Measurements from ENCODE around the gene TEDC2. TPM values are rescaled to one million over a fixed set of nuclear protein-coding genes. Genes with fewer than 3 reads are reported as not detected.

TEDC2 gene
- total RNA-seq, 1 experiment from 2014 or later = 45.4 TPM

DNA sequence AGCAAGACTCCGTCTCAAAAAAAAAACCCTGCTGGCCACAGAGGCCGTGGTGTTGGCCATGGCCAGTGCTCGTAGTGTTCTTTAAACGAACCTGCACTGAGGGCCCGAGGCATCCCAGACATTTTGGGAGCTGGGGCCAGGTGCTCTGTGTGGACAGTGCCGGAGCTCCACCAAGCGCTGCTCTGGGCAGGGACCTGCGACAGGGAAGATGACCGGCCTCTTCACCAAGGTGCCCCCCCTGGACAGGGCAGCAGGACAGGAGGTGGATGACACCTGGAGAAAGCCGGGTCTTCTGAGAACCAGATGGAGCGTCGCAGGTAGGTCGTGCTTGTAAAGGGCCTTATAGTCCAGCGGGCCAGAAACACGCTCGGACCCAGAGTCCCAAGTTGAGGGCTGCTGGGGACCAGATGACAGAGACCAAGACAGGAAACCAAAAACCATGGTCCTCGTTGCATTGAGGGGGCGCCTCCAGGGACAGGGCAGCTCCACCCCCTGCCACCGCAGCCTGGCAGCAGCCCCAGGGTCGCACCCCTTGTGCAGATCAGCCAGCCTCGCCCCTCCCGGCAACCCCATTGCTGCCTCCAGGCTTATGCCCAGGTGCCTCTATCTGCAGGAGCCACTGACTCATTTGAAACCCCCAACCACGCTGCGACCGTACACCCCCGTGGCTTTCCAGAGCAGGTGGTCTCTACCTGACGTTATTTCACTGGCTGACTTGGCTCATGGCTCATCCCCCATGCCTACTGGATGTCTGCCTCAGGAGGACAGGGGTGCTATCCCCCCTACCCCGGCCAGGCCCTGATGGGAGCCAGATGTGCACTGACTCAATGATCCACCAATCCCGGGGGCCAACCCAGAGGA lies 7.0 kb downstream of the TEDC2 start:
- H2BK5ac ChIP-seq (ENCODE audit: insufficient read length, low read length) = no peak overlapping the region
- Mint-ChIP-seq H3K36me3 (ENCODE audit: insufficient read depth in 1 of 3, low read depth in 3 of 3) (peaks cover 4 to 21% (median 12%) of the 10 kb centered on the region in 3 experiments; a peak in 5 of 7 replicates), H3K4me1 (peaks cover 15 to 22% of the 10 kb centered on the region in 2 experiments), H3K4me3 (peak overlapping the region; percentile 30 to 63; a peak in 3 of 5 replicates), H3K27me3 (ENCODE audit: low read depth) (peaks cover 19% of the 10 kb centered on the region), H3K9me3 (no peaks in the 10 kb centered on the region), H3K27ac (0 out of 7 replicates have a peak overlapping the region, but pooled peaks of 1 of the 3 experiments have one; percentile 61)
- H3K18ac ChIP-seq (ENCODE audit: insufficient read length, low read depth, low read length) = no peak overlapping the region
- no peak overlapping the region for H3K23ac ChIP-seq (ENCODE audit: insufficient read length, low read depth, low read length)
- H2BK20ac ChIP-seq (ENCODE audit: low read depth, low read length, poor library complexity, severe bottlenecking) = no peak overlapping the region
- no peak overlapping the region for H3T11ph ChIP-seq (ENCODE audit: low read length)
- H2BK12ac ChIP-seq (ENCODE audit: insufficient read length, low read depth, low read length) = no peak overlapping the region
- no peak overlapping the region for H3K9ac ChIP-seq (ENCODE audit: extremely low read depth, insufficient read length, low read length)
- no peaks in the 10 kb centered on the region for H3K79me1 ChIP-seq (ENCODE audit: insufficient read depth, low read depth, low read length, poor library complexity, severe bottlenecking)
- no peak overlapping the region for H4K91ac ChIP-seq (ENCODE audit: insufficient read length, low read depth, low read length)
- no peak overlapping the region for H2AFZ ChIP-seq (ENCODE audit: low read length)
- H2AK5ac ChIP-seq (ENCODE audit: insufficient read length, low read length) = no peak overlapping the region
- H3K14ac ChIP-seq (ENCODE audit: insufficient read depth, low read length) = no peak overlapping the region
- peaks cover 9% of the 10 kb centered on the region for H3K23me2 ChIP-seq (ENCODE audit: insufficient read length, low read depth, low read length, poor library complexity, severe bottlenecking)
- H4K5ac ChIP-seq (ENCODE audit: insufficient read length, low read depth, low read length) = no peak overlapping the region
- no peak overlapping the region for H2BK120ac ChIP-seq (ENCODE audit: low read depth, low read length, poor library complexity, severe bottlenecking)
- no peak overlapping the region for H2BK15ac ChIP-seq (ENCODE audit: low read depth, low read length)
- TF ChIP-seq, protein P1, sequence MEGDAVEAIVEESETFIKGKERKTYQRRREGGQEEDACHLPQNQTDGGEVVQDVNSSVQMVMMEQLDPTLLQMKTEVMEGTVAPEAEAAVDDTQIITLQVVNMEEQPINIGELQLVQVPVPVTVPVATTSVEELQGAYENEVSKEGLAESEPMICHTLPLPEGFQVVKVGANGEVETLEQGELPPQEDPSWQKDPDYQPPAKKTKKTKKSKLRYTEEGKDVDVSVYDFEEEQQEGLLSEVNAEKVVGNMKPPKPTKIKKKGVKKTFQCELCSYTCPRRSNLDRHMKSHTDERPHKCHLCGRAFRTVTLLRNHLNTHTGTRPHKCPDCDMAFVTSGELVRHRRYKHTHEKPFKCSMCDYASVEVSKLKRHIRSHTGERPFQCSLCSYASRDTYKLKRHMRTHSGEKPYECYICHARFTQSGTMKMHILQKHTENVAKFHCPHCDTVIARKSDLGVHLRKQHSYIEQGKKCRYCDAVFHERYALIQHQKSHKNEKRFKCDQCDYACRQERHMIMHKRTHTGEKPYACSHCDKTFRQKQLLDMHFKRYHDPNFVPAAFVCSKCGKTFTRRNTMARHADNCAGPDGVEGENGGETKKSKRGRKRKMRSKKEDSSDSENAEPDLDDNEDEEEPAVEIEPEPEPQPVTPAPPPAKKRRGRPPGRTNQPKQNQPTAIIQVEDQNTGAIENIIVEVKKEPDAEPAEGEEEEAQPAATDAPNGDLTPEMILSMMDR (conservative IDR thresholded peaks at IDR 0.05) = no peak
- WGBS (ENCODE audit: extremely low coverage, insufficient read length, low lambda C conversion rate) = no CpG with 5 or more reads among the region's 29 CpGs
- H3K4ac ChIP-seq (ENCODE audit: low read depth, low read length) = no peak overlapping the region
- no peaks in the 10 kb centered on the region for H3K9me3 ChIP-seq (ENCODE audit: control insufficient read depth, low read depth, low read length)
- H3K4me1 ChIP-seq (ENCODE audit: insufficient read depth, low read length) = no peaks in the 10 kb centered on the region
- no peak overlapping the region for H3K27ac ChIP-seq (ENCODE audit: insufficient read length, low read depth, low read length)
- no peaks in the 10 kb centered on the region for H3K79me2 ChIP-seq (ENCODE audit: insufficient read depth, low read length)
- no peak overlapping the region for H3K56ac ChIP-seq (ENCODE audit: insufficient read length, low read depth, low read length)
- peak overlapping the region; percentile 15 for H3K4me2 ChIP-seq (ENCODE audit: insufficient read depth, insufficient read length, low read length)
- H3K27me3 ChIP-seq (ENCODE audit: insufficient read depth, low read length) = peaks cover 7% of the 10 kb centered on the region; the same call in 1 of the 2 replicates
- no peak overlapping the region for H4K8ac ChIP-seq (replicated peaks; ENCODE audit: insufficient read length, low read depth, low read length)
- H4K20me1 ChIP-seq (ENCODE audit: control insufficient read depth, insufficient read depth, insufficient read length) = no peaks in the 10 kb centered on the region
- no peak for DNase-seq

Measured in H9 (cell line).